HG03558 (cell line): ENCODE measurements around the gene ADD2.

Experiments
- ATAC-seq: cut with Tn5 transposase; IDR thresholded peaks from one replicate; pipeline ENCODE4 v1.9.1; 2021; ENCODE audit warnings: moderate number of reproducible peaks; ENCODE audit not compliant: unreplicated experiment; ENCODE audit errors: extremely low read depth

Gene ADD2

DNA sequence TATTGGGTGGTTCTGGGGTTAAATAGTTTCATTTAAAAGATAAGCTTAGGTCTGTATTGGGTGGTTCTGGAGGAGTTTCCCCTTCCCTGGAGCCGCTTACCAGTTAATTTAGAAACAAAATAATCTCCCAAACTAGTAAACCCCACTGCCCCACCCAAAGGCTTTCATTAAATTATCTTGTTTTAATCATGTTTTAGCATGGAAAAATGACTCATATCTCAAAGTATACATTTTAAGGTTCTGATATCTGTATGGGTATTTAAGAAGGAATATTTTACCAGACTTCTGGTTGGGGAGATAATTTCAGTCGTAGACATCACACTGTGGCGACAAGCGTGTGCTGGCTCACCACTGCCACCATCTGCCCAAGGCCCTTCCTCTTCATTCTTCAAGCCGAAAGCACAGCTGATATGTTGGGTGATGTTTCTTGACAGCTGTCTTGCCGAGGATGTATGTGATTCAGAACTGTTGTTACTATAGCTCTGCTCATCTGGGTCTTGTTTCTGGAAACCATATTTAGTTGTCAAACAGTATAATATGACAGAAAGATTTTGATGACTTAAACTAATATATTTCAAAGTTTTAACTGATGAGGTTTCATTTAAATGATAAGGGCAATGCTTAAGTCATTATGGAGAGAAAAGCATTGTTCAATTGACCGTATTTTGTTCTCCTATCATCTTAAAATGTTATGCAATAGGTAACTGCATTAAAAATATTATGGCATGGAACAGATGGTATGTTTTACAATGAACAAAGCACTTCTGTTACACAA lies 17.3 kb upstream of the ADD2 start:
- no peak for ATAC-seq

DNA sequence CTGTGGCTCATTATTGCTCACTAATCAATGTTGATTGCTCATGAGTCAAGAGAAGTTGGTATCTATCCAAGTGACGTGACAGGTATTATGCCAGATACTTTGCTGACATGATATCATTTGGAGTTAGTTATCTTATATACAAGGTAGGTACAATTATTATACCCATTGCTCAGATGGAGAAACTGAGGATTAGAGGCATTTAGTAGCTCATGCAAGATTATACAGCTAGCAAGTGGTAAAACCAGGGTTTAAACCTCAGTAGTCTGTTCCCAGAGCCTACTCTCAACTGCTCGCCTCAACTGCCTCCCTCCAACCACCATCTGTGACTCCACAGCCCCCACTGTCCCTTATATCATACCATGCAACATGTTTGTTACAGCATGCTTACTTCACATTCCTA lies 16.3 kb upstream of the ADD2 start:
- ATAC-seq: no peak

DNA sequence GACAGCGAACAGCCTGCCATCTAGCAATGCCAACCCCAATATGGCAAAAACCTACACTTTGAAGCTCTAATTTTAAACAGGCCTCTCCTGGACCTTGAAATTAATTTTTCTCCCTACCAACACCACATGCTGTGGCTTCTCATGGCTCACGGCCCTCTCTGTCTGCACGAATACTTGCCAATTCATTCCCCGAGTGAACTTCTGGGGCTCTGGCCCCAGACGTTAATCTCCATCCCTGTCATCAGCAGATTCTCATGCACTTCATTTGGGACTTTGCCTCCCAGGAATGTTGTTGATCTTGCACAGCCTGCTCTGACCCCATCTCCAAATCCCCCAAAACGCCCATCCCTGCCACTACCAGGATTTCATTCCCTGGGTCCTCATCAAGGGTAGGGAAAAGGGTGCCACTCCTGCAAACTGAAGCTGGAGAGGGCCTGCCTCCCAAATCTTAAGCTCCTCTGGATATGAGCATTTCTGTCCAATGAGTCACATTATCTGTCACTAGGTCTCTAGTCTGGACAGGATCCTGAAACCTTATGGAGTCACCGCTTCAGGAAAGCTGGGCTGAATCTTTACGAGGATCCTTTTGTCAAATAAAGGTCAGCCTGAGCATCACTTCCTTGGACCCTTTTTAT lies 12.0 kb upstream of the ADD2 start:
- no peak for ATAC-seq

DNA sequence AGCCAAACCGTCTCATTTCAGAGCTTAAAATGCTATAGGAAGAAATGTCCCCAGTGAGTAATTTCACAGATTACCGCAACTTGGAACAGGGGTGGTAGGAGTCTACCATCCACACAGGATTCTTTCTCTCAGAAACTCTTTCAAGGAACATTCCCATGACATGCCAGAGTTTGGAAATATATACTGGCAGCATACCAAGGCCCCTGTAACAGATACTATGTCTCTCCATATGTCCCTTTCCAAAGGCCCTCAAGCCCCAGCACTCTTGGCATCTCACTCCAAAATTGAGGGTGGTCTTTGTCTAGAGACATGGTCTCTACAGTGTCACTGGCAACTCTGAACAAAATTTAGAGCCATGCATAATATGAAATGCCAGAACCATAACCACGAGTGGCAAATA lies 11.5 kb upstream of the ADD2 start:
- ATAC-seq: no peak

DNA sequence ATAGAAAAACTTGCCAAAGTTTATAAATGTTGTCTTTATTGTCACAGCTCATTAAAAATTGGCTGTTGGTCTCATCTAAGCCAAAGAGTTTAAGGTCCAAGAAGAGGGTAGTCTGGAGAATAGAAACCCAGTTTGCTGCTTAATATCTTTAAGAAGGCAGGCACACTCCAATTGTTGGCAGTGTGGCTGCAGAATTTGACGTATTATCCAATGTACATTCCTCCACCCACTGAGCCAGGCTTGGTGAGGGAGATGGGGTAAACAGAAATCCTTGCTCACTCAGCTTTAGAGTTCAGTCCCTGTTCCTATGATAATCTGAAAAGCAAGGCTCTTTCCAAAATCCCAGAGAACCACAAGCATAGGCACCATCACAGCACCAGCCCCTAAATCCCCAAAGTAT lies 10.7 kb upstream of the ADD2 start:
- ATAC-seq: no peak

DNA sequence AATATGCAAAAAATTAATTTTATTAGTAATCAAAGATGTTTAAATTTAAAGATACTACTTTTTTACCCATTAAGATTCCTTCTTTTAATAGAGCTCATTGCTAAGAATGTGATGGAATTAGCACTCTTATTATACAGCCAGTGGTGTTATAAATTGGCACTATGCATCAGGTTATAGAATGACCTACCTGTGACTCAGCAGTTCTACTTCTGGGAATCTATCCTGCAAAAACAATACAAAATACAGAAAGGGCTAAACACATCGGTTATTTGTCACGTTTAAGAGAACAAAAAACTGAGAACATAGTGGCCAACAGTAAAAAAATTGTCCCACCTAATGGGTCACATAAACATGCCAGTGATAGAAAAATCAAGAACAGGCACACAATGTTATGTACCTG lies 9.4 kb upstream of the ADD2 start:
- no peak for ATAC-seq

DNA sequence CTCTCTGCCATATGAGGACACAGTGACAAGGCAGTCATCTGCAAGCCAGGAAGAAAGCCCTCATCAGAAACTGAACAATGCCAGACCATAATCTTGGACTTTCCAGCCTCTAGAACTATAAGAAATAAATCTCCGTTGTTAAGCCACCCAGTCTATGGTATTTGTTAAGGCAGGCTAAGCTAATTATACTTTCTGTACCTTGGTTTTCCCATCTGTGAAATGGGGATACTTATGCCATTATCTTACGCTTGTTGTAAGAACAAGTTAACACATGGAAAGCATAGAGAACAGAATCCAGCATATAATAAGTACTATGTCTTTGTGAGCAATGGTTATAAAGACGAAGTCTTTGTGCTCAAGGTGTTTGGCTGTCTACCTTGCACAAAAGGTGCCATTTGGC lies 8.3 kb upstream of the ADD2 start:
- ATAC-seq: no peak

DNA sequence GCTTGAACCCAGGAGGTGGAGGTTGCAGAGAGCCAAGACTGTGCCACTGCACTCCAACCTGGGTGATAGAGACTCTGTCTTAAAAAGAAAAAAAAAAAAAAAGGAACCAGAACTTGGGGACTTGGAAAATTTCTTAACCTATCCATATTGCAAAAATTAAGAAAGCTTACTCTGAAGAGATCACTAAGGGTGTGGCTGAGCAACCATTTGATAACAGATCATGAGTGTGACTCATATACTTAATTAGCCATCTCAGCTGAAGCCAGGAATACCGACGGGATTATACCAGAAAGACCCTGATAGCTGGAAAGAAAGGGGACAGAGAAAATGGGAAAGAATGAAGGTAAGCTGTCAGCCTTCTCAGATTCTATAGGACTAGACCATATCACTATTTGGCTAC lies 7.1 kb upstream of the ADD2 start:
- no peak for ATAC-seq

DNA sequence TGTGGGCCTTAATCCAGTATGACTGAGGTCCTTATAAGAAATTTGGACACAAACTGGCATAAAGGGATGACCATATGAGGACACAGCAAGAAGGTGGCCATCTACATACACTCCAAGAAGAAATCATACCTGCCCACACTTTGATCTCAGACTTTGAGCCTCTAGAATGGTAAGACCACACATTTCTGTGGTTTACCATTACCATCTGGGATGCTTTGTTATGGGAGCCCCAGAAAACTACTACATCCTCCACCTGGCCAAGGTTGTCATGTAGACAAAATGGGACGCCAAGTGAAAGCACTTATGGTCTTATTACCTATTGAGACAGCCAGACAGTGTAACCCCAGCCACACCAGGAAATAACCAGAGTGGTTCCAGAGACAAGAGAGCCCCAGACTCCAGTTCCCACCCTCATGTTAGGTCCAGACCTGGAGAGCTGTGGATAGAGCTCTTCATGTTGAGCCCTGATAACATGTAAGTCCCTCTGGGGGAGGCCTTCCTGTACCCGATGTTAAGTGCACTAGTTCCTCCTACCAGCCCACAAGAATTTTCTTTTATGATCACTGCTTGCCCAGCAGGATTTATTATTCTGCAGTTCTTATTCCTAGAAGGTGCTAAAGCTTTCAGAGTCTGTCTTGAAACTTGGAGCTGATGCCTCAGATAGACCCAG lies 4.6 kb upstream of the ADD2 start:
- no peak for ATAC-seq

DNA sequence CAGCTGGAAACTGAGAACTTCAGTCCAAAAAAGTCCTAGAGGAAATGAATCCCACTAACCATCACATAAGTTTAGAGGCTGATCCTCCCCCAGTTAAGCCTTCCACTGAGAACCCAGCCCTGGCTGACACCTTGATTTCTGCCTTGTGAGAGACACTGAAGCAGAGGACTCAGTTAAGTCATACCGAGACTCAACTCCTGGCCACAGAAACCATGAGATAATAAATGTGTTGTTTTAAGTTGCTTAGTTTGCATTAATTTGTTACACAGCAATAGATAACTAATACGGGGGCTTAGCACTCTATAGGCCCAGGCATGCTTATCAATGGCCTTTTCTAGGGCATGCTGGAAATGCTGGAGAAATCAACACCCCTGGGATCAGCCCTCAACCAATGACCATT lies 3.4 kb upstream of the ADD2 start:
- no peak for ATAC-seq

DNA sequence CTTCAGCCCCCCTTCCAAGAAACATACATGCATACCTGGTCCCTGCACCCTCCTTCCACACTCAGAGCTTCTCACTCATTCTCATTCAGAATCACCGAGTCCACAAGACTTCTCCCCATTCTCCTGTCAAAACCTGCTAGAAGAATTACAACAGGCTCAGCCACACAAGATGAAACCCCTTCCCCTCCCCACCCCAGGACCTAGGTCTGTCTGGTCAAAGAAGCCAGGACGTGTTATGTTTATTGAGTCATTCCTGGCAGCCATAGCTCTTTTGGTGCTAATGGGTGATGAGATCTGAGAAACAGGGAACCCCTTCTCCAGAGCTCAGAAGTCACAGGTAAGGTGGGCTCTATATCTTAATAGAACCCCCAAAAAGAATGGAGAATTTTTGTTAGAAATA lies 1.4 kb upstream of the ADD2 start:
- ATAC-seq: no peak

DNA sequence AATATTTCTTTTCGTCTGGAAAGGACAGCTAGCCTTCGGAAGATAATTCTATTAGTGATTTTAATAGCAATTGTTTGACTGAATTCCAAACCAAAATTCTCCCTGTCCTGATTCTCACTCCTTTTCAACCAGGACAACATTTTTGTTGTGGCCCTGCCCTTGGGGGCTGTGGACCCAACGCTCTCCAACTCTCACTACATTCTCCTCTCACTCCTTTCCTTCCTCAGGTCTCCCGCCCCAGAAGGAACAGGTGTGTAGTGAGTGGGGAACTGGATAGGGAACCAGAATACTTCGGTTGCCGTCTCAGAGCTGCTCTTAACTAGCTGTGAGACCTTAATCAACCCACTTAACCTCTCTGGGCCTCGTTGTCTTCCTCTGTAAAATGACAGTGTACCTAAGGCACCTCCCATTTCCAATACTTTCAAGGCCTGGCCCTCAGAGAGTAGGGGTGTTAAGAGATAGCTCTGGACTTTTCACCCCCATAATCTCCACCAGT lies 638 bp upstream of the ADD2 start:
- no peak for ATAC-seq

DNA sequence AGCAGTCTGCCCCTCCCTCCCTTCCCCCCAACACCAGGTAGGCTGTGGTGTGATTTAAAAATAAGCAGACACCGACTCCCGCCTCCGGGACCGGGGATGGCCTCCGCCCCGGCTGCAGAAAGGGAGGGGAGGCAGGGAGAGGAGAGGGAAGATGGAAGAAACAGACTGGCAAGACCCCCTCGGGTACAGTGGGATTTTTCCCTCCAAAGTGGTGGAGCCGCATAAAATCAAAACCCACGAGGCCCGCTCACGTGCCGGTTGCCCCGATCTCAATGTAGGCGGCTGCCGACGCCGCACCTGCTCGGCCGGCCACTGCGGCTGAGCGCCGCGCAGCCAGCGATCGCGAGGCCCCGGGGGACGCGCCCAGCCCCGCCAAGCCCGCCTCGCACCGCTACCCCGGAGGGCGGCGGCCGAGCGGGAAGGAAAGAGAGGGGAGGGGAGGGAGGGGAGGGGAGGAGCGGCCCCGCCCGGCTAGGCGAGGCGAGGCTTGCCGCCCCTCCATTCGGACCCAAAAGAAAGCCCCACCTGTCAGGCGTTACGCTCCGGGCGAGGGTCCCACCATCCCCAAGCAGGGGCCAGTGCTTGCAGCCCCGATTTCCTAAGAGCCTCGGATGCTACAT lies 811 bp downstream of the ADD2 start:
- no peak for ATAC-seq

DNA sequence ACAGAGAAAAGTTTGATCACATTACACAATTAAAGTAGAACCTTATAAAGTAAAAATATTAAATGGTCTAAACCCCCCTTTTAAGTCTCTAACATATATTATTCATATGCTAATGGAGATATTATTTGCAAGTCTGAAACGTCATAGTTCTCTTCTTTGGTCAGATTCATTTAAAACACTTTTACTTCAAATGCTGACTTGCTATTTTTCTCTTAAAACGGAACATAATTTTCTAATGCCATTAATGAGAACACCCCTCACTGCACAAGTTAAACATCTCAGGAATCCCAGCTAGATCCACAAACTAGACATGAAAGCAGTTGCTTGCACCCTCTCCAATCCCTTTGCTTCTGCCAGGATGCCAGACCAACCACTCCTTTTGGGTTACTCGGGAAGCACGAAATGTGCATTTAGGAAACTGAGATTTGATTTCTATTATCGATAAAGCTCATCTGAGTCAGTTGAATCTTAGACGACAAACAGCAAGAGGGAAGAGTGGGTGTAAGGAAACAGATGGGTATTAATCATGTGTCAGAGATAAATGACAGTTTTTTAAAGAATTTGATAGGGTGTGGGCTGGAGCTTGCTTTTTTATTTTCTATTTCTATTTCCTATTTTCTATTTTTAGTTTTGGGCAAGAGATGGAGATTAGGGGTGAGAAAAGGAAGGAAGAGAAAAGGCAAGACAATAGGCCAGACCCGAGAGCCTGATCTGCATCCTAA lies 1.5 kb downstream of the ADD2 start:
- ATAC-seq: no peak

DNA sequence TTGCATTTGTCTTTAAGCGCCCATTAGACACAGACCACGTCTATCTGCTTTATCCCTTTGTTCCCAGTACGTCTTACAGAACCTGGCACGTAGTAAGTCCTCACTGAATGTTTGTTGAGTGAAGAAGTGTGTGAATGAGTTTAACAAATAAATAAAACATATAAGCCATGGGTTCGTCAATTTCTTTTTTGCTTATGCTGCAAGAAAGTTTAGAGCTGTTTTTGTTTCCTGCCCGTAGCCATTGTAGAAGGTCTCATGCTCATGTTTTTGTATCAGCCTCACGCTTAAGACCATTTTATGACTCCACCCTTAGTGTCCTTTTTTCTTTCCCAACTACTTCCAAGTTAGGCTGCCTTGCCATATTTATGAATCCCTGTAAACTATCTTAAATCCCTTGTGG lies 2.5 kb downstream of the ADD2 start:
- no peak for ATAC-seq

DNA sequence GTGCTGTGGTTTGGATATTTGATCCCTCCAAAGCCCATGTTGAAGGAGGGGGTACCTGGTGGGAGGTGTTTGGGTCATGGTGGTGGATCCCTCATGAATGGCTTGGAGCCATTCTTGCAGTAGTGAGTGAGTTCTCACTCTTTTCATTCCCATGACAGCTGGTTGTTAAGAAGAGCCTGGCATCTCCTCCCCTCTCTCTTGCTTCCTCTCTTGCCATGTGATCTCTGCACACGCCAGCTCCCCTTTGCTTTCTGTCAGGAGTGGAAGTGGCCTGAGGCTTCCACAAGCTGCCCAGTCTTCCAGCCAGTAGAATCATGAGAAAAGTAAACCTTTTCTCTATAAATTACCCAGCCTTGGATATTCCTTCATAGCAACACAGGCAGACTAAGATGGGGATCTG lies 8.6 kb downstream of the ADD2 start:
- no peak for ATAC-seq

DNA sequence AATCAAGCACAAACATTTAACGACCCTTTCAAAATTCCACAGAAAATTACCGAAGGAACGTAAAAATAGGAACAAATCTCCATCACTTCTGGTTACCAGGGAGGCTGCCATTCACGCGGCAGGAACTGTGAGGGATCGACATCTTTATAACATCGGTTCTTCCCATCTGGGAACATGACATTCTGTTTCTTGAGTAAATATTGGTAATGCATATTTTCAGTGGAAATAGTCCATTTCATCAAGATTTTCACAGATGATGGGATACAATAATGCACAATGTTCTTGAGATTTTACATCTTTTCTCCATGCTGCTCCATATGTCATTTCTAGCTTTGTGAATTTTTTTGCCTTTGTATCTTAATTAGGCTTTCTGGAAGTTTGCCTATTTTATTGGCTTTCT lies 10.0 kb downstream of the ADD2 start:
- no peak for ATAC-seq

DNA sequence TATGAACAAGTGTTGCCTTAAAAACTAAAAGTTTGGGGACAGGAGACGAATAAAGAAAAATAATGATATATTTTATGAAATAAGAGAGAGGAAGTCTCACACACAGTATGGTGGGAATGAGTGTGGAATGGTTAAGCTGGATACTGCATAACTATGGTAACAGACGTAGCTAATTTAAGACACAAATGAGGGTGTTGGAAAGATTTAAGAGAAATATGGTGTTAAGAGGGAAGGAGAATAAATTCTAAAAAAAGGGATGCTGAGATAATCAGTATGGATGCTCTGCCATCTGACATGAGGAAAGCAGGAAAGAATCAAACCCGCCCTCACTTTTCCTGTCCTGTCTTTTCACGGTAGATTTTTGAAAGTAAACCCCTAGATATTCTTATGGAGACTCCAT lies 10.6 kb downstream of the ADD2 start:
- no peak for ATAC-seq

DNA sequence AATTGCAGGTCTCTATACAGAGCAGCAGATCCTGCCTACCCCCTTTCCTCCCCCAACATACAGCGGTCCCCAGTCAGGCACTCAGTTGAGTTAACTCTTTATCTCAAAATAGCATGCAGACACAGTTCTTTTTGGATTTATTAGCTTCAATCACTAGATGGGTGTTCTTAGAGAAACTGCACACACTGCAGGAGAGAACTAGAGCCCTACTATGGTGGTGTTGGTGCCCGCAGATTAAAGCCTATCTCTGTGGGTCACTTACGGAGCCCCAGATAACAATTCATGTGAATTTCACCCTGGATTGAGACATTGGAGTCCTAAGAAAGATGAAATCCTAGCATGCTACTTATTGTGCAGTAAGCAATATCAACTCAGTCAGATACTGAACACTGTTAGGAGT lies 11.9 kb downstream of the ADD2 start:
- ATAC-seq: no peak

DNA sequence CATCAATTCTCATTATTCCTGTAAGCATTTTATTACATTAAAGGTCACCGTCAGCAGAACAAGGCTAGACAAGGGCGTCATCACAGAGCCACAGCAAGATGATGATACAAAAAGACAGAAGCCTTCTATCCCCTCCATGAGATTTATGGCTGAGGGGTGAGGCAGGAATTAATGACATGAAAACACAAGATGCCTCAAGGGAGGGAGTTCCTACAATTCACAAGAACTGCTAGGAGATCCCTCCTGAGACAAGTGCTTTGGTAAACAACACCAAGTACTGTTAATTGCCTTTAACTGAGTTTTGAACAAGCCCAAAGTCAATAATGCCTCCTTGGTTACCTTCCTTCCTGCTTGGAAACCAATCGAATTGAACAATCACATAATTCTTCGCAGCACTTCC lies 14.1 kb downstream of the ADD2 start:
- ATAC-seq: no peak

DNA sequence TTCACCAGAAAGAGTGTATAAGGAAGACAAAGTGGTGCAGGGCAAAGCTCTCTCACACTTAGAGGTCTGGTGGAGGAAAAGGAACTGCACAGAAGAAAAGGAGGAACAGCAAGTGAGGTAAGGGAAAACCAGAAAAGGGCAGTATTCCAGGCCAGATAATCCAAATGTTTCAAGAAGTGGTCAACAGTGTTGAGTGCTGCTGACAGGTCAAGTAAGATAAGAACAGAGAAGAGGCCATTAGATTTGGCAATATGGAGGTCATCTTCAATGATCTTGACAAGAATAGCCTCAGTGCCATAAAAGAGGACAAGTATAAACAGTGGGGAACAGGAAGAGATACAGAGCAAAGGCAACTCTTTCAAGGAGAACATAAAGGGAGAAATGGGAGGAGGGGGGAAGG lies 15.0 kb downstream of the ADD2 start:
- no peak for ATAC-seq
